K562 (cell line): ENCODE data around the gene DAGLA. TPM values are rescaled to one million over a fixed set of nuclear protein-coding genes. Genes with fewer than 3 reads are reported as not detected.
A peak's percentile ranks its signal among the peaks of the same experiment; 100 is the strongest.

ENCODE experiments used
- ATAC-seq: fragments of 200-7000 bp; cut with Tn5 transposase; 3 replicates; pipeline ENCODE4 v1.9.1; 2020; ENCODE audit warnings: moderate library complexity
- BruUV-seq: library from RNA; stranded (reverse); fragments of 400-500 nt; replicated peaks from 2 replicates; lab custom pipeline; 2021; lab: Mats Ljungman, UMichigan
- CTCF ChIA-PET: fragments of 300-600 bp; formaldehyde crosslinking; extraction: SDS; loops from one replicate; lab custom pipeline; 2021; ENCODE audit warnings: low intra/inter-chr PET ratio; lab: Yijun Ruan, JAX
- POLR2A ChIA-PET: fragments of 300-600, 350-650 bp; sonication (Branson Sonifier 250); formaldehyde crosslinking; extraction: SDS; loops from one replicate; lab custom pipeline; 2021; ENCODE audit warnings: antibody characterized with exemption, inconsistent platforms; lab: Yijun Ruan, JAX
- DNase-seq, 4 experiments: peaks; one replicate each; pipeline versions ENCODE4 v3.0.0 to v3.0.0-alpha.2; 2011 to 2018; ENCODE audit warnings: low spot score in 3 of 4, mixed read lengths in 3 of 4; ENCODE audit errors: extremely low read depth in 1 of 4
- FAIRE-seq: peaks from 2 replicates; lab custom pipeline; 2011; peaks lifted over from hg19 to GRCh38; lab: Jason Lieb, UNC
- H2AFZ ChIP-seq: 2 replicates; pipeline ENCODE4 v1.6.0; 2011; ENCODE audit warnings: low read depth, low read length, control low read depth, inconsistent platforms
- H3K27ac ChIP-seq: fragments of 200-600 bp; 3 replicates; pipeline ENCODE4 v1.8.0; 2011; ENCODE audit warnings: low read depth, mild to moderate bottlenecking, control low read depth, inconsistent platforms, low read length, moderate library complexity, mixed read lengths; ENCODE audit errors: extremely low read depth
- H3K27me3 ChIP-seq, 2 experiments: fragments of 300-600 bp in 1 of 2; 2 replicates in 1 of 2; 3 replicates in 1 of 2; pipeline versions ENCODE4 v1.6.0 to v1.8.0; 2011; ENCODE audit warnings: inconsistent platforms in 2 of 2, low read length in 2 of 2, mild to moderate bottlenecking in 1 of 2, mixed read lengths in 1 of 2, moderate library complexity in 1 of 2; ENCODE audit not compliant: control insufficient read depth in 2 of 2, insufficient read depth in 2 of 2
- H3K36me3 ChIP-seq: fragments of 300-600 bp; 3 replicates; pipeline ENCODE4 v1.8.0; 2011; ENCODE audit warnings: mild to moderate bottlenecking, low read length, inconsistent platforms; ENCODE audit not compliant: control insufficient read depth, insufficient read depth
- H3K4me1 ChIP-seq, 2 experiments: fragments of 200-600 bp in 1 of 2; replicated peaks in 1 of 2; 2 replicates in 1 of 2; 3 replicates in 1 of 2; pipeline versions ENCODE4 v1.5.1 to v1.8.0; 2011; ENCODE audit warnings: inconsistent platforms in 2 of 2, low read length in 2 of 2, mild to moderate bottlenecking in 1 of 2, mixed read lengths in 1 of 2, moderate library complexity in 1 of 2; ENCODE audit not compliant: control insufficient read depth in 2 of 2, insufficient read depth in 2 of 2
- H3K4me2 ChIP-seq: 2 replicates; pipeline ENCODE4 v1.6.1; 2011; ENCODE audit warnings: low read length, control low read depth, inconsistent platforms, mixed read lengths; ENCODE audit not compliant: insufficient read depth
- H3K4me3 ChIP-seq: fragments of 200-600 bp; sonication (generic), shearing (Covaris generic); 2 replicates; pipeline ENCODE4 v1.5.1; 2016; ENCODE audit warnings: control low read depth, inconsistent platforms
- H3K79me2 ChIP-seq: fragments of 200-600 bp; 3 replicates; pipeline ENCODE4 v1.8.0; 2011; ENCODE audit warnings: low read length, inconsistent platforms; ENCODE audit not compliant: control insufficient read depth, insufficient read depth
- H3K9ac ChIP-seq, 2 experiments: 2 replicates each; pipeline versions ENCODE4 v1.6.0 to v1.6.1; 2011; ENCODE audit warnings: low read depth in 2 of 2, low read length in 2 of 2, control low read depth in 1 of 2, inconsistent platforms in 1 of 2, mild to moderate bottlenecking in 1 of 2, mixed read lengths in 1 of 2; ENCODE audit not compliant: insufficient read depth in 1 of 2
- H3K9me1 ChIP-seq: one replicate; pipeline ENCODE4 v1.6.0; 2011; ENCODE audit warnings: inconsistent platforms, mild to moderate bottlenecking, low read length, moderate library complexity; ENCODE audit not compliant: control insufficient read depth, insufficient read depth
- H3K9me3 ChIP-seq: replicated peaks from 2 replicates; pipeline ENCODE4 v1.5.1; 2011; ENCODE audit warnings: low read depth, low read length, inconsistent platforms; ENCODE audit not compliant: control insufficient read depth, insufficient read depth
- H4K20me1 ChIP-seq: replicated peaks from 2 replicates; pipeline ENCODE4 v1.6.1; 2011; ENCODE audit warnings: low read length, inconsistent platforms, mixed read lengths; ENCODE audit not compliant: control insufficient read depth, insufficient read depth
- ARID3A ChIP-seq: IDR thresholded peaks from 2 replicates; pipeline ENCODE4 v1.6.1; 2012; ENCODE audit warnings: low read depth, low read length, improper control_type of control experiment, borderline replicate concordance
- ATF2 ChIP-seq: sonication (generic); formaldehyde crosslinking; IDR thresholded peaks from 2 replicates; pipeline ENCODE4 v1.8.1; 2022; ENCODE audit warnings: missing genetic modification reagents
- ELF4 ChIP-seq: fragments of 450-650 bp; formaldehyde crosslinking; IDR thresholded peaks from 2 replicates; pipeline ENCODE4 v1.4.0; 2022; ENCODE audit warnings: missing genetic modification characterization
- EP300 ChIP-seq: IDR thresholded peaks from 2 replicates; pipeline ENCODE4 v1.6.1; 2012; ENCODE audit warnings: low read length, improper control_type of control experiment
- JUN ChIP-seq, 2 experiments: sonication (generic) in 1 of 2; formaldehyde crosslinking in 1 of 2; IDR thresholded peaks; 2 replicates each; pipeline versions ENCODE4 v1.6.1 to v1.8.0; 2012 to 2022; ENCODE audit warnings: borderline replicate concordance in 2 of 2, mild to moderate bottlenecking in 2 of 2, improper control_type of control experiment in 1 of 2, low read depth in 1 of 2, low read length in 1 of 2, missing genetic modification reagents in 1 of 2
- KDM5B ChIP-seq: fragments of 200-600 bp; sonication (generic); IDR thresholded peaks from 2 replicates; pipeline ENCODE4 v1.6.1; 2012; ENCODE audit warnings: low read depth, mild to moderate bottlenecking, moderate library complexity, low read length, control low read depth, inconsistent platforms; ENCODE audit not compliant: insufficient replicate concordance
- MCM2 ChIP-seq: fragments of 450-650 bp; IDR thresholded peaks from 2 replicates; pipeline ENCODE4 v1.6.1; 2017; ENCODE audit warnings: low read depth, mild to moderate bottlenecking
- OTX1 ChIP-seq: fragments of 450-650 bp; formaldehyde crosslinking; IDR thresholded peaks from 2 replicates; pipeline ENCODE4 v1.4.0; 2022; ENCODE audit warnings: mild to moderate bottlenecking
- PHF20 ChIP-seq: fragments of 450-650 bp; IDR thresholded peaks from 2 replicates; pipeline ENCODE4 v1.6.1; 2018; ENCODE audit not compliant: partially characterized antibody
- SNRNP70 ChIP-seq: fragments of 200-400 bp; formaldehyde crosslinking; optimal IDR thresholded peaks from 2 replicates; pipeline ENCODE3; 2017; ENCODE audit warnings: low read depth, low read length
- SRSF7 ChIP-seq: fragments of 200-400 bp; formaldehyde crosslinking; optimal IDR thresholded peaks from 2 replicates; pipeline ENCODE3; 2017; ENCODE audit warnings: mild to moderate bottlenecking, low read depth, low read length
- WHSC1 ChIP-seq: IDR thresholded peaks from one replicate; pipeline ENCODE4 v1.6.1; 2012; ENCODE audit warnings: low read length, control low read depth, inconsistent platforms
- ZNF398 ChIP-seq: fragments of 250-450 bp; sonication (Bioruptor Pico); IDR thresholded peaks from 2 replicates; pipeline ENCODE4 v1.8.0; 2021; ENCODE audit warnings: moderate library complexity, mild to moderate bottlenecking, inconsistent platforms
- ZNF511 ChIP-seq: sonication (generic); formaldehyde crosslinking; IDR thresholded peaks from 2 replicates; pipeline ENCODE4 v1.8.0; 2022; ENCODE audit warnings: mild to moderate bottlenecking, missing genetic modification reagents
- ZNF586 ChIP-seq: fragments of 450-650 bp; formaldehyde crosslinking; conservative IDR thresholded peaks from 2 replicates; pipeline ENCODE4 v1.4.0; 2020; ENCODE audit warnings: mild to moderate bottlenecking, moderate library complexity
- ZNF778 ChIP-seq: fragments of 450-650 bp; formaldehyde crosslinking; IDR thresholded peaks from 2 replicates; pipeline ENCODE4 v1.4.0; 2020; ENCODE audit warnings: mild to moderate bottlenecking, moderate library complexity
- WGBS: fragments of 100-300 bp; shearing (Covaris generic); methylation state at CpG from one replicate; pipeline ENCODE4 v1.1.6; 2016; ENCODE audit warnings: low coverage, mixed read lengths; ENCODE audit not compliant: insufficient coverage; ENCODE audit errors: missing lambda C conversion rate; 5-methylcytosine and 5-hydroxymethylcytosine counted together
- in situ Hi-C: fragments of 300-500 bp; cut with MboI; formaldehyde crosslinking; loops from 4 replicates; pipeline ENCODE4 v1.15.0; 2018; ENCODE audit warnings: inconsistent platforms, mixed read lengths
- intact Hi-C: fragments of 100-400 bp; cut with micrococcal nuclease; formaldehyde crosslinking; loops from 2 replicates; pipeline ENCODE4 v1.14.2; 2022
- polyA plus RNA-seq, 8 experiments: library from polyadenylated mRNA; depleted of rRNA in 4 of 8; stranded (reverse) in 5 of 8; unstranded in 3 of 8; fragments of >200 nt; fragmentation: Nextera tagmentation in 2 of 8; fragmentation: Illumina TruSeq in 1 of 8; extraction: Ambion mirVana in 2 of 8; extraction: Trizol in 1 of 8; gene quantifications; 2 replicates each; pipeline versions ENCODE4 v1.2.1 to v1.2.3, GENCODE V29; 2011 to 2014; ENCODE audit warnings: inconsistent platforms in 1 of 8, missing spikeins in 1 of 8
- total RNA-seq, 7 experiments: library from RNA; depleted of rRNA in 6 of 7; stranded (reverse); fragments of >200 nt in 6 of 7; fragmentation: Illumina TruSeq in 2 of 7; extraction: Trizol in 2 of 7; gene quantifications; 2 replicates each; pipeline versions ENCODE4 v1.2.1 to v1.2.3, GENCODE V29; 2011 to 2021; ENCODE audit warnings: low replicate concordance in 1 of 7

The DAGLA gene
- total and polyA plus RNA-seq, 9 of the 15 experiments (the other 6 are each of a cell fraction or from before 2014, with no cell fraction given), result 0.03 to 0.16 (median 0.04) TPM; not detected in 4

- TF ChIP-seq KDM5B (no peak), ZNF586 (CRISPR knock-in tag) (no peak), WHSC1 (no peak), SNRNP70 (no peak), ZNF511 (CRISPR knock-in tag) (no peak)
Observed at GRCh38 chr11:61735391-61735790, 55.2 kb downstream of the DAGLA start (continued).

- Histone ChIP-seq H3K9ac (0 out of 4 replicates have a peak overlapping the region, but pooled peaks of 1 of the 2 experiments have one; percentile 7), H3K4me2 (no peak overlapping the region), H3K4me3 (no peak overlapping the region), H3K27ac (no peak overlapping the region), H3K79me2 (no peaks in the 10 kb centered on the region), H3K9me3 (no peaks in the 10 kb centered on the region), H3K9me1 (no peaks in the 10 kb centered on the region), H2AFZ (no peak overlapping the region), H3K4me1 (peaks cover 0 to 50% of the 10 kb centered on the region in 2 experiments; a peak in 2 of 5 replicates), H3K36me3 (no peaks in the 10 kb centered on the region), H3K27me3 (peaks cover 4 to 27% of the 10 kb centered on the region in 2 experiments; a peak in 3 of 5 replicates), H4K20me1 (peaks cover 9% of the 10 kb centered on the region; the same call in 1 of the 2 replicates)
- no peak for ATAC-seq
- intact Hi-C loops, result no loop called here
- 5% methylated on average over 5 of the region's 5 CpGs for WGBS
- DNase-seq, result no peak
- ChIA-PET POLR2A (interaction anchor here (0.8 to 0.9 kb wide), 2 partner anchors 10 to 56 kb away, joined by 3 read pairs; partner anchors contain the start of gene DAGLA), CTCF (no interaction called here)
- FAIRE-seq, result no peak
- BruUV-seq, result no TSS peak
- in situ Hi-C loops, result loop anchor here (5.0 kb wide), 1 partner anchor 54 kb away; the partner anchor contains the start of gene DAGLA
- TF ChIP-seq OTX1 (CRISPR knock-in tag) (no peak), SRSF7 (no peak), ZNF778 (CRISPR knock-in tag) (no peak), EP300 (no peak), PHF20 (no peak), MCM2 (no peak), ATF2 (CRISPR knock-in tag) (no peak), ZNF398 (CRISPR knock-in tag) (no peak), ELF4 (CRISPR knock-in tag) (no peak), JUN (IDR thresholded peaks at IDR 0.05; ENCODE audit: borderline replicate concordance, low read depth, low read length) (no peak), JUN (CRISPR knock-in tag; IDR thresholded peaks at IDR 0.05; ENCODE audit: borderline replicate concordance) (no peak), ARID3A (no peak)
Observed at GRCh38 chr11:61736310-61736709, 56.1 kb downstream of the DAGLA start.
